RCC 7860 (cell line): ENCODE data around the gene CSNK2A3.
"Not testable (repeated sequence)": the region's sequence is repeated elsewhere in the genome, so short reads cannot be mapped to it uniquely, and the experiment has no call there.

ENCODE experiments used
- DNase-seq: peaks from one replicate; pipeline ENCODE4 v3.0.0-alpha.2; 2015; ENCODE audit warnings: low spot score
- FAIRE-seq: peaks from 2 replicates; lab custom pipeline; 2012; peaks lifted over from hg19 to GRCh38; lab: Jason Lieb, UNC

Gene CSNK2A3

GRCh38 chr11:11352878-11353277 is at the start of gene CSNK2A3:
CSNK2A3 (minus strand) TSS chr11:11353250; CDS start chr11:11353119, 131 bp downstream.
- not testable (repeated sequence) for DNase-seq, FAIRE-seq

GRCh38 chr11:11401960-11402535 is 49.0 kb upstream of the CSNK2A3 start:
- no peak for FAIRE-seq

GRCh38 chr11:11400635-11401232 is 47.7 kb upstream of the CSNK2A3 start:
- FAIRE-seq, result no peak
- DNase-seq, result no peak

More at GRCh38 chr11:11401960-11402535, 49.0 kb upstream of the CSNK2A3 start:
- DNase-seq, result no peak

DNA sequence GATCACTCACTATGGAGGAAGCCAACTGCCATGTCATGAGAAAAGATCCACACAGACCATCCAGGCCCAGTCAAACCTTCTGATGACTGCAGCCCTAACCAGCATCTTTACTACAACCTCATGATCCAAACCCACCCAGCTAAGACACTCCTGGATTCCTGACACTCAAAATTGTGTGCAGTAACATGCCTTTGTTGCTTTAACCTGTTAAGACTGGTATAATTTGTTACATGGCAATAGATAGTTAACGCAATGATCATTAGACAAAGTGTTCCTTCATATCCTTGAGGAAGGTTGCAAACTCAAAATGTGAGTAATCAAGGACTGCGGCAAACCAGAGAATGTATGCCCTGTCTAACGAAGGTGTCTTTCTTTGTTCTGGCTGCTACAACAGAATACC is 47.1 kb upstream of the CSNK2A3 start:
- DNase-seq (no peak), FAIRE-seq (no peak)

DNA sequence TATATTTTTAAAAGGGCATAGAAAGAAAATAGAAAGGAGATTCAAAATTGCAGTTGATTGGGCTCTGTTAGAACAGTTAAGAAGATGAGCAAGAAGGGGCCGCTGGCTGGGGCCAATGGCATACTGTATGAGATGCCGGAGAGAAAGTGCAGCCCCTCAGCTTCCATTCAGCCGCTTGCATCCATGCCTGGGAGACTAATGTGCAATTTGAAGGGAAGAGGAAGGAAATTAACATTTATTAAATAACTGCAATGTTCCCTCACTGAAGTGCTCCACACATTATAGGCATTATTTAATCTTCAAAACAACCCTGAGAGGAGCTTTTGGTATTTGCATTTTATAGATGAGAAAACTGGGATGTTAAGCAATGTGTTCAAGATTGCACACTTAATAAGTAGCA is 44.7 kb upstream of the CSNK2A3 start:
- FAIRE-seq (no peak), DNase-seq (no peak)

GRCh38 chr11:11397036-11397415 is 44.0 kb upstream of the CSNK2A3 start:
- DNase-seq, result no peak
- FAIRE-seq, result no peak

DNA sequence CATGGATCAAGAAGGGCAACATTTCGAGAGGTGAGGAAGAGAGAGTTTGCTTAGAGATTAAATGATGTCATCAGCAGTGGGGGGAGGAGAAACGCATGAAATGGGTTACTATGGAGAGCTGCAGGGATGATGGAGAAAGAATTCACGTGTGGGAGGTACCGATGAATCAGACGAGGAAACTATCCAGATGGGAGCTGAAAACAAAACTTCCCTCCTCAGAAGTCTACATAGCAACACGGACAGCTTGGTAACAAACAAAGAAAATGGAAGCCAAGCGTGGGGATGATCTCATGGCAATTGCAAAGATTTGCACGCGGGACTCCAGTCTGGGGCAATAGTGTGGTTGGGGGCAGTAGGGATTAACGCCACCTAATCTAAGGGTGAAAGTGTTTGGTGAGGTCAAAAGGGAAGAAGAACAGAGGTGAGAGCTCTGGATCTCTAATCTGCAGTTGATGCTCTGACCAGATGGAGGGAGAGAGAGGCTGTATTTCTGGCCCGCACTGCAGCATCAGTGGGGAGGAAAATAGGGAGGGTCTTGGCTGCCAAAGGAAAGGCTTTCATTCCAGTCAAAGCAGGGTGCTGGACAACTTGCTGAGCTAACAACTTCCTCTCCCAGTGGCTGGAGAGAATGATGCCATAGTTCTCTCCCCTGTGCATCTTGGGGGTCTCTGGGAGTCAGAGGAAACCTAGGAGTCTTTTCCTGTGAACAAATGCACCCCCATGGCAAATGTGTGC is 43.4 kb upstream of the CSNK2A3 start:
- DNase-seq (peak; percentile 63), FAIRE-seq (no peak)

GRCh38 chr11:11395126-11395525 is 42.1 kb upstream of the CSNK2A3 start:
- FAIRE-seq (no peak), DNase-seq (no peak)

GRCh38 chr11:11394241-11394640 is 41.2 kb upstream of the CSNK2A3 start:
- FAIRE-seq (no peak), DNase-seq (no peak)

- peak; percentile 74 for FAIRE-seq
- DNase-seq, result peak; percentile 76
Observed at GRCh38 chr11:11391796-11392463, 38.9 kb upstream of the CSNK2A3 start.

DNA sequence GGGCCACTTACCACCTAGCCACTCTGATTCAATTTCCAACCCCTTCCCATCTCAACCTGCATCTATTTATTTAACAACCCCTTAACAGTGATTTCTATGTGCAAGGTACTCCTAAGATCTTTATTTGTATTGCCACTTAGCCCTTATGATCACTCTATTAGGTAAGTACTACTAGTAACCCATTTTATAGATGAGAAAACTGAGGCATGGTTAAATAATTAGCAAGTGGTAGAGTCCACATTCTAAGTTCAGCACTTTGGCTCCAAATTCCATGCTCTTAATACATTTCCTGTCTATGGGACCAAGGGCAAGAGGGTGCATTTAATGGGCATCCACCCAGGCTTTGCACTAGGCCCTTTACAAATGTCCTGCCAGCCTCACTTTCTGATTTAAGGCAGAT is 38.1 kb upstream of the CSNK2A3 start:
- DNase-seq (no peak), FAIRE-seq (no peak)

DNA sequence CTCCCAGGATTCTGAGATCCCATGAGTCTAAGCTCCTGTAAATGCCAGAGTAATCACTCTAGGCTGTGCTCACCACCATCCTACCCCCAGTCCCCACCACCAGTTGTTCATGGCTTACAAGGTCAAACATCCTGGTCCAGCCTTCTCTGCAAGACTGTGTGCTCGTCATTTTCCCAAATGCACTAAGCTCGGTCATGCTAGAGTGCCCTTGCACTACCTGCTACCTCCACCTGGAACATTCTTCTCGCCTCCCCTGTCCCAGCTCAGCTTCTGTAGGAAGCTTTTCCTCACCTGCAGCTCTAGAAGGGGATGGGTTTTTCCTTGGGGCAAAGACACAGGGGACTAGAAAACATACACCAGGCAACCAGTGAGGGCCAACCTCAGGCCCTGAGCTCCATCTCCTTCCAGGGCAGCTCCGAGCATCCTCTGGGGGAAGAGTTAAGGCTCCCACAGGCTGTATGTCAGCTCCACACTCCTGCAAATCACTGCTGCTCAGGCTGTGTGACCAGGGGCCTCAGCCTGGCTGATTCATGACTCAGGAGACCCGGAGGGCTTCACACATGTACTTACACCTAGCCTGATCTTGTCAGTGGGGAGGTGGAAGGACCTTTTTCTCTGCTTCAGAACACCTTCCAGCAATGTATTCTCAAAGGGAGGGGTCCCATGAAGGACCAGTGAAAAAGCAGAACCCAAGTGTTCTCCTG is 37.2 kb upstream of the CSNK2A3 start:
- no peak for DNase-seq
- no peak for FAIRE-seq

DNA sequence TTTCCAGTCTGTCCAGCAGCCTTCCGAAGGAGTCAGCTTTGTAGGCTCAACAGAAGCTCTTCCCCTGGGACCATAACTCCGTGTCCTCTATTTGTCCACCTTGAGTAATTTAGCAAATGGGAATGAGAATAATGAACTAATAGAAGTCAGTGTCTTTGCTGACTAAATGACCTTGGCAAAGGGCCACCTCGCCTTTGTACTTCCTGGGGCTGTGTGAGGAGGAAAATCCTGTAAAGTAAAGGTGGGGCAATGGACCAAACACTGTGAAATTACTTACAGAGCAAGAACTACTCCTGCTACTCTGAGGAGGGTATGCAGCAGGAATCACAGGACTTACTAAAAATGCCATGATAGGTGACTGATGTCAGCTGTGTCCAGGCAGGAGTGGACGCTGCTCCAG is 36.2 kb upstream of the CSNK2A3 start:
- FAIRE-seq, result no peak
- no peak for DNase-seq

DNA sequence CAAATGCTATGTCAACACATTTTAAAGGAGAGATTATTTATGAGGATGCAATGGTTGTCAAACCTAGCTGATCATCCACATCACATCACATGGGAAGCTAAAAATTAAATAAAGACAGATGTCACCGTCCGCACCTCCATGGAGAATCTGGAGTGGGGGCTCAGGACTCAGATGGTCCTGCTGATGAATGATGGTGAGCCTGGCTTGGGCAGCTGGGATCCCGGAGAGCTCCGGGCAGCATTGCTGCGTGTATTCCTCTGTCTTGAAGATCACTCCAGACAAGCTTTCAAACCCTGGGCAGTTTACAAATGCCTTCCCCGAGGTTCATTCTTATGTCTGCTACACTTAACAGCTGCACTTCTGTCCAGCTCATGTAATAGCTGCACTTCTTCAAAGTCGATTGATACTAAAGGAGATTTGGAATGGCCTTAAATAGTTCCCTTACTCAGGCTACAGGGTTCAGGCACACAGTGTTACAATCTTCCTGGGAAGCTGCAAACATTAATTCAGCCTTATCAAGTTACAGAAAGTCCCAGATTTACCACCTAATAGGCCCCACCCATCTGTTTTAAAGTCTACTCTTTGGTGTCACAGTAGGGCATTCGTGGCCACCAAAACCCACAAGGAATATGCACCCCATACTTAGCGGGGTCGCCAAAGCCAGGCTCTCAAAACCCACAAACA is 34.7 kb upstream of the CSNK2A3 start:
- DNase-seq (no peak), FAIRE-seq (no peak)

GRCh38 chr11:11387207-11387606 is 34.2 kb upstream of the CSNK2A3 start:
- DNase-seq, result no peak
- no peak for FAIRE-seq

DNA sequence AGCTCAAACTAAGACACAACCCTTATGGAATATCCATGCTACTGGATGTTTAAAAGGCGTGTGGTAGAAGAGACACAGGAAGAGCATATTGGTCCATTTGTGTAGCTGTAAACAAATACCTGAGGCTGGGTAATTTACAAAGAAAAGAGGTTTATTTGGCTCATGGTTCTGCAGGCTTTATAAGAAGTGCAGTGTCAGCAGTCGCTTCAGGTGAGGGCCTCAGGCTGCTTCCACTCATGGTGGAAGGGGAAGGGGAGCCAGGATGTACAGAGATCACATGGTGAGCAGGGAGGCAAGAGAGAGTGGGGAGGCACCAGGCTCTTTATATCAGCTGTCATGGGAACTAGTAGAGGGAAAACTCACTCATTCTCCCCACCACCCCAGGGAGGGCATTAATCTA is 31.8 kb upstream of the CSNK2A3 start:
- DNase-seq, result no peak
- no peak for FAIRE-seq

DNA sequence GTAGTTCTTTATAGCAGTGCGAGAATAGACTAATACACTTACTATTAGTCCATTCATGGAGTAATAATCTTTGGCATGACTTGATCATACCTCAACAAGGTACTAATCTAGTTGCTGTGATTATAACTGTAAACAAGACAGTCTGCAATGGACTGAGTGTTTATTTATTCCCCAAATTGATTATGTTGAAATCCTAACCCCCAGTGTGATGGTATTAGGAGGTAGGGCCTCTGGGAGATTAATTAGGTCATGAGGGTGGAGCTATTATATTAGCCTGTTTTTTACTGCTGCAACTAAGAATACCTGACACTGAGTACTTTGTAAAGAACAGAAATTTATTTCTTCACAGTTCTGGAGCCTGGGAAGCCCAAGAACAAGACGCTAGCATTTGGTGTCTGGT is 30.9 kb upstream of the CSNK2A3 start:
- DNase-seq (no peak), FAIRE-seq (no peak)

GRCh38 chr11:11382858-11383532 is 29.9 kb upstream of the CSNK2A3 start:
- FAIRE-seq (no peak), DNase-seq (no peak)

DNA sequence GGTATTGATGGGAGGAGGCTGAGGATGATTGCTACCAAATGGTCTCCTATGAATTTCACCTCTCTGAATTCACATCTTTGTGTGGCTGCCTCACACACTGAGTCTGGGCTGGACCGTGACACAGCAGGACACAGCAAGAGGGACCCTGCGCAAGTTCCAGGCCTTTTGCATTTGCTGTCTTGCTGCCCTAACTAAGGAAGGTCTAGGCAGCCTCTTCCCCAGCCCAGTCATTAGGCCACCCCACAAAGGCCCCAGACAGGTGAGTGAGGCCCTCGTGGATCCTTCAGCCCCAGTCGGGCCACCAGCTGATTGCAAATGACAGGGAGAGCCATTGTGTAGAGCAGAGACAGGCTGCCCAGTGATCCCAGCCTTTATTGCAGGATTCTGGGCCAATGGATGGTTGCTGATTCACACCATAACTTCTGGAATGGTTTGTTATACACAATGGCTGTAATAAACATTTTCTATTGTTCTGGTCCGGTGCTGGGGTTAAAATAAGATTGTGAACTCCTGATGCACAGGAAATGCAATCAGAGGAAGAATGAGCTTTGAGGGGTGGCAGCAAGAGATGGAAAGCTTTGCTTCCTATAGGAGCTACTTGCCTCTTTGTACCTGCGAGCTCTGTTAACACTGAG is 28.5 kb upstream of the CSNK2A3 start:
- FAIRE-seq (no peak), DNase-seq (no peak)

- FAIRE-seq, result no peak
- no peak for DNase-seq
Observed at GRCh38 chr11:11380883-11381282, 27.8 kb upstream of the CSNK2A3 start.
